Natural killer cell (primary cell): Measurements from ENCODE around the gene MTERF4. TPM values are rescaled to one million over a fixed set of nuclear protein-coding genes. Genes with fewer than 3 reads are reported as not detected.
A peak's percentile ranks its signal among the peaks of the same experiment; 100 is the strongest.

Experiments
- ATAC-seq, 3 donors: fragments of 150-1000 bp in 2 of 3; fragments of 200-7000 bp in 1 of 3; cut with Tn5 transposase; 1 replicate in 1 of 3; 2 replicates in 2 of 3; pipeline ENCODE4 v1.10.0; 2021; ENCODE audit warnings: mild to moderate bottlenecking in 2 of 3, moderate library complexity in 2 of 3
- DNase-seq, 2 donors: peaks; one replicate each; pipeline versions ENCODE4 v3.0.0 to v3.0.0-alpha.2; 2013 to 2021; ENCODE audit warnings: mixed read lengths in 1 of 2
- H3K27ac ChIP-seq: one replicate; pipeline ENCODE4 v1.5.1; 2013; ENCODE audit warnings: mild to moderate bottlenecking, low read length
- H3K27me3 ChIP-seq: one replicate; pipeline ENCODE4 v1.6.1; 2013; ENCODE audit warnings: low read length; ENCODE audit not compliant: control insufficient read depth, insufficient read depth
- H3K36me3 ChIP-seq: one replicate; pipeline ENCODE4 v1.6.1; 2013; ENCODE audit warnings: low read length; ENCODE audit not compliant: control insufficient read depth, insufficient read depth
- H3K4me1 ChIP-seq: one replicate; pipeline ENCODE4 v1.6.1; 2013; ENCODE audit warnings: low read length; ENCODE audit not compliant: control insufficient read depth, insufficient read depth
- H3K4me3 ChIP-seq: one replicate; pipeline ENCODE4 v1.5.1; 2013; ENCODE audit warnings: low read length
- H3K9me3 ChIP-seq: one replicate; pipeline ENCODE4 v1.6.1; 2013; ENCODE audit warnings: low read length; ENCODE audit not compliant: control insufficient read depth, insufficient read depth
- H3K27ac Mint-ChIP-seq, 2 donors: one replicate each; pipeline ENCODE4 v1.8.0; 2022; ENCODE audit warnings: mild to moderate bottlenecking in 2 of 2, mixed read lengths in 2 of 2, moderate library complexity in 1 of 2
- H3K27me3 Mint-ChIP-seq, 2 donors: one replicate each; pipeline ENCODE4 v1.8.0; 2022; ENCODE audit warnings: low read depth in 2 of 2, mixed read lengths in 2 of 2
- H3K36me3 Mint-ChIP-seq: one replicate; pipeline ENCODE4 v1.8.0; 2022; ENCODE audit warnings: mixed read lengths
- H3K4me1 Mint-ChIP-seq, 2 donors: one replicate each; pipeline ENCODE4 v1.8.0; 2022; ENCODE audit warnings: mixed read lengths in 2 of 2
- H3K4me3 Mint-ChIP-seq: one replicate; pipeline ENCODE4 v1.8.0; 2022; ENCODE audit warnings: mild to moderate bottlenecking, moderate library complexity, mixed read lengths
- H3K9me3 Mint-ChIP-seq, 2 donors: one replicate each; pipeline ENCODE4 v1.8.0; 2022; ENCODE audit warnings: mixed read lengths in 2 of 2
- CTCF ChIP-seq: fragments of 200-600 bp; IDR thresholded peaks from one replicate; pipeline ENCODE4 v1.8.0; 2022; ENCODE audit warnings: antibody characterized with exemption
- WGBS: methylation state at CpG from one replicate; pipeline ENCODE4 v1.1.7; 2013; ENCODE audit warnings: missing lambda C conversion rate; ENCODE audit not compliant: insufficient coverage; 5-methylcytosine and 5-hydroxymethylcytosine counted together
- intact Hi-C: fragments of 100-400 bp; cut with micrococcal nuclease; formaldehyde crosslinking; loops from one replicate; pipeline ENCODE4 v1.14.2; 2022
- total RNA-seq, 4 donors: library from RNA; stranded (reverse); fragments of 120-200 nt in 1 of 4; gene quantifications; one replicate each; pipeline versions ENCODE4 v1.2.3 to v1.2.4, GENCODE V29; 2013 to 2022

Gene MTERF4
- total RNA-seq, 3 donors from 2014 or later (not counting 1 experiment from before 2014, with no cell fraction given), result 38.9 to 45.5 (median 39.2) TPM

- Mint-ChIP-seq H3K9me3 (no peaks in the 10 kb centered on the region), H3K27me3 (no peaks in the 10 kb centered on the region), H3K4me1 (peaks cover 17 to 37% of the 10 kb centered on the region in 2 donors), H3K27ac (peak overlapping the region; percentile 90 to 93), H3K4me3 (peak overlapping the region; percentile 96), H3K36me3 (no peaks in the 10 kb centered on the region)
- no peak for TF ChIP-seq CTCF
- DNase-seq, result no peak
- intact Hi-C loops, result no loop called here
- no peak for ATAC-seq
- Histone ChIP-seq H3K4me1 (peaks cover 24% of the 10 kb centered on the region), H3K4me3 (peak overlapping the region; percentile 73), H3K27me3 (no peaks in the 10 kb centered on the region), H3K9me3 (no peaks in the 10 kb centered on the region), H3K36me3 (peaks cover 16% of the 10 kb centered on the region), H3K27ac (no peak overlapping the region)
- 53% methylated on average over 5 of the region's 5 CpGs for WGBS
Measured at GRCh38 chr2:241103176-241103595, 1.1 kb upstream of the MTERF4 start.

DNA sequence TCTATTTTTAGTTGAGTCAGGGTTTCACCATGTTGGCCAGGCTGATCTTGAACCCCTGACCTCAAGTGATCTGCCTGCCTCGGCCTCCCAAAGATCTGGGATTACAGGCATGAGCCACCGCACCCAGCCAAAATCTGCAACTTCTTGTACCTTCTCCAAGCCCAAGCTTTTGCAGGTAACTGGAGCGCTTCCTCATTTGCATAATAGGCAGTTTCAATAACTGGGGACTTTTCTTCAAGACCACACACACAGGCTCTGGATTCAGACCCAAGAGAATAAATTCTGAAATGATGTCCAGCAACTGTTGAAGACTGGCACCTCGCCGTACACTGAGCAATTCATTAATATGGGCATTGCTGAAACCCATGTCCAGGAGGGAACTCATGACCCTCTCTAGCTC lies 2.8 kb downstream of the MTERF4 start:
- H3K9me3 Mint-ChIP-seq, result no peaks in the 10 kb centered on the region
- TF ChIP-seq CTCF, result no peak
- Histone ChIP-seq H3K27ac (no peak overlapping the region), H3K4me3 (no peak overlapping the region), H3K9me3 (no peaks in the 10 kb centered on the region), H3K4me1 (peaks cover 24% of the 10 kb centered on the region), H3K36me3 (peaks cover 49% of the 10 kb centered on the region), H3K27me3 (no peaks in the 10 kb centered on the region)
- intact Hi-C loops, result no loop called here
- H3K4me1 Mint-ChIP-seq, result peaks cover 28 to 56% of the 10 kb centered on the region in 2 donors
- no peak for DNase-seq
- no peaks in the 10 kb centered on the region for H3K27me3 Mint-ChIP-seq
- peak overlapping the region in 1 of 2 donors; percentile 90 for H3K27ac Mint-ChIP-seq
- WGBS, result 83% methylated on average over 5 of the region's 5 CpGs
- no peak overlapping the region for H3K4me3 Mint-ChIP-seq
- no peaks in the 10 kb centered on the region for H3K36me3 Mint-ChIP-seq
- ATAC-seq, result no peak

GRCh38 chr2:241096979-241097378 lies 5.1 kb downstream of the MTERF4 start:
- H3K9me3 Mint-ChIP-seq, result no peaks in the 10 kb centered on the region
- ATAC-seq, result no peak
- no peaks in the 10 kb centered on the region for H3K27me3 Mint-ChIP-seq
- no peak for TF ChIP-seq CTCF
- peaks cover 17 to 44% of the 10 kb centered on the region in 2 donors for H3K4me1 Mint-ChIP-seq
- H3K27ac Mint-ChIP-seq, result peak overlapping the region in 1 of 2 donors; percentile 19
- no peaks in the 10 kb centered on the region for H3K36me3 Mint-ChIP-seq
- Histone ChIP-seq H3K4me1 (peaks cover 18% of the 10 kb centered on the region), H3K27ac (no peak overlapping the region), H3K4me3 (no peak overlapping the region), H3K27me3 (no peaks in the 10 kb centered on the region), H3K36me3 (peaks cover 68% of the 10 kb centered on the region), H3K9me3 (no peaks in the 10 kb centered on the region)
- 78% methylated on average over 8 of the region's 8 CpGs for WGBS
- no peak for DNase-seq
- intact Hi-C loops, result no loop called here
- no peak overlapping the region for H3K4me3 Mint-ChIP-seq
